Measurements from ENCODE around the gene SOX10. TPM values are rescaled to one million over a fixed set of nuclear protein-coding genes. Genes with fewer than 3 reads are reported as not detected.
"Not testable (repeated sequence)": the region's sequence is repeated elsewhere in the genome, so short reads cannot be mapped to it uniquely, and the experiment has no call there.

The SOX10 gene
- total RNA-seq, 1 donor from 2014 or later: 23.0 TPM

GRCh38 chr22:37981282-37982011, 2.9 kb downstream of the SOX10 start:
- Histone ChIP-seq H3K9me3 (no peaks in the 10 kb centered on the region), H3K4me3 (no peak overlapping the region), H3K4me1 (no peaks in the 10 kb centered on the region), H3K27me3 (no peaks in the 10 kb centered on the region), H3K36me3 (no peaks in the 10 kb centered on the region), H3K27ac (no peak overlapping the region)
- intact Hi-C loops (cut with DNase I): no loop called here
- no peak for DNase-seq (ENCODE audit: low spot score in 2 of 2)
- TF ChIP-seq CTCF (IDR thresholded peaks at IDR 0.05): no peak

- intact Hi-C loops (cut with DNase I): no loop called here
- H3K27ac ChIP-seq: no peak overlapping the region
Observed at GRCh38 chr22:37979782-37980181, 4.6 kb downstream of the SOX10 start.

GRCh38 chr22:37976547-37976946, 7.8 kb downstream of the SOX10 start:
- H3K27ac ChIP-seq: no peak overlapping the region
- H3K4me3 ChIP-seq: no peak overlapping the region
- intact Hi-C loops (cut with DNase I): no loop called here
- H3K9me3 ChIP-seq: no peaks in the 10 kb centered on the region
- no peaks in the 10 kb centered on the region for H3K27me3 ChIP-seq
- no peak for DNase-seq (ENCODE audit: low spot score in 2 of 2)
- H3K4me1 ChIP-seq: no peaks in the 10 kb centered on the region
- no peaks in the 10 kb centered on the region for H3K36me3 ChIP-seq
- TF ChIP-seq CTCF (IDR thresholded peaks at IDR 0.05): no peak

More at GRCh38 chr22:37979782-37980181, 4.6 kb downstream of the SOX10 start:
- no peak for TF ChIP-seq CTCF (IDR thresholded peaks at IDR 0.05)
- Histone ChIP-seq H3K4me1 (no peaks in the 10 kb centered on the region), H3K36me3 (no peaks in the 10 kb centered on the region), H3K4me3 (no peak overlapping the region), H3K9me3 (no peaks in the 10 kb centered on the region), H3K27me3 (no peaks in the 10 kb centered on the region)
- DNase-seq (ENCODE audit: low spot score in 2 of 2): no peak

- H3K27ac ChIP-seq; H3K4me1 ChIP-seq; H3K9me3 ChIP-seq; H3K27me3 ChIP-seq; H3K4me3 ChIP-seq; H3K36me3 ChIP-seq; intact Hi-C loops (cut with DNase I); DNase-seq (ENCODE audit: low spot score in 2 of 2): not testable (repeated sequence)
Observed at GRCh38 chr22:37976022-37976421, 8.3 kb downstream of the SOX10 start.

GRCh38 chr22:37975153-37975552, 9.2 kb downstream of the SOX10 start:
- no peak overlapping the region for H3K27ac ChIP-seq
- no peaks in the 10 kb centered on the region for H3K9me3 ChIP-seq
- no peaks in the 10 kb centered on the region for H3K27me3 ChIP-seq
- H3K4me3 ChIP-seq: no peak overlapping the region
- no peaks in the 10 kb centered on the region for H3K36me3 ChIP-seq
- DNase-seq (ENCODE audit: low spot score in 2 of 2): no peak
- no peak for TF ChIP-seq CTCF (IDR thresholded peaks at IDR 0.05)
- intact Hi-C loops (cut with DNase I): no loop called here
- no peaks in the 10 kb centered on the region for H3K4me1 ChIP-seq

GRCh38 chr22:37973271-37974170, 10.8 kb downstream of the SOX10 start:
- intact Hi-C loops (cut with DNase I): no loop called here
- Histone ChIP-seq H3K9me3 (no peaks in the 10 kb centered on the region), H3K27me3 (no peaks in the 10 kb centered on the region), H3K4me3 (no peak overlapping the region), H3K36me3 (peaks cover 3% of the 10 kb centered on the region in 2 donors), H3K27ac (no peak overlapping the region), H3K4me1 (no peaks in the 10 kb centered on the region)
- no peak for TF ChIP-seq CTCF (IDR thresholded peaks at IDR 0.05)
- DNase-seq (ENCODE audit: low spot score in 2 of 2): no peak
